Stimulated activated CD8-positive, alpha-beta memory T cell treated with anti-CD3 and anti-CD28 coated beads, Interleukin-12 subunit alpha, Interleukin-12 subunit beta, amount 100 ng/mL, for 1 hour (primary cell): Measurements from ENCODE around the gene BBS5.
"Not testable (repeated sequence)": the region's sequence is repeated elsewhere in the genome, so short reads cannot be mapped to it uniquely, and the experiment has no call there.

Experiments used
- DNase-seq: peaks from one replicate; pipeline ENCODE4 v3.0.0-alpha.2; 2020; ENCODE audit warnings: low read depth

BBS5 gene

GRCh38 chr2:169486487-169486886 lies 7.2 kb downstream of the BBS5 start:
- DNase-seq: no peak

GRCh38 chr2:169490834-169491233 lies 11.5 kb downstream of the BBS5 start:
- no peak for DNase-seq

GRCh38 chr2:169491378-169491777 lies 12.1 kb downstream of the BBS5 start:
- DNase-seq: no peak

GRCh38 chr2:169493360-169493759 lies 14.1 kb downstream of the BBS5 start:
- DNase-seq: no peak

DNA sequence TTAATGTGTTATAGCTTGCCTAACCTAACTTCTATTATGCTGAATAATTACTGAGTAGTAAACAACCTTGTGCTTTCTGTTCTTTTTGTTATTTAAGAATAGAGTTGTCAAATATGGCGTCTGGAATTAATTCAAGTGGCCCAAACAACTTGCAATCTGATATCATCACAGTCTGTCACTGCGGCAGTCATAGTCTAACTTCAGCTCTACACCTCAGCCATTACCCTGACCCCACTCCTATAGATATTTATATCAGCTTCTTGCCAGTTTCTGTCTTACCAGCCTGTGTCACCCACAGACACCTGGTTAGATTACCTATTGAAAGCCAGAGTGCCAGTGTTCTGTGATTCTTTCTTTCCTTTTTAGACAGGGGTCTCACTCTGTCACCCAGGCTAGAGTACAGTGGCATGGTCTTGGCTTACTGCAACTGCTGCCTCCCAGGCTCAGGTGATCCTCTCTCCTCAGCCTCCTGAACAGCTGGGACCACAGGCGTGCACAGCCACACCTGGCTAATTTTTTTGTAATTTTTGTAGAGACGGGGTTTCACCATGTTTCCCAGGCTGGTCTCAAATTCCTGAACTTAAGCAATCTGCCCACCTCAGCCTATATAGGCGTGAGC lies 16.1 kb downstream of the BBS5 start:
- no peak for DNase-seq

DNA sequence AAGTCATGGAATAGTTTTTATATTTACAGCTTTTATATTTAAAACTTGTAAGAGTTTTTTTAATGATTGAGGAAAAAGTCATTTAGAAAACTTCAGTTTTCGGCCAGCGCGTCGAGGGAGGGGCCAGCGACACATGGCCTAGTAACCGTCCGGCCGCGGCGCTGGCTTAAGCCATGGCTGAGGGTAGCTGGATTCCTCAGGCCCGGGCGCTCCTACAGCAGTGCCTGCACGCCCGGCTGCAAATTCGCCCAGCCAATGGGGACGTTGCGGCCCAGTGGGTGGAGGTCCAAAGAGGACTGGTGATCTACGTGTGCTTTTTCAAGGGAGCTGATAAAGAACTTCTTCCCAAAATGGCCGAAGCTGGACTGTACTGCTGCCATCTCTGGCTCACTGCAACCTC lies 25.4 kb downstream of the BBS5 start:
- DNase-seq: no peak

GRCh38 chr2:169507698-169508097 lies 28.4 kb downstream of the BBS5 start:
- DNase-seq: no peak

DNA sequence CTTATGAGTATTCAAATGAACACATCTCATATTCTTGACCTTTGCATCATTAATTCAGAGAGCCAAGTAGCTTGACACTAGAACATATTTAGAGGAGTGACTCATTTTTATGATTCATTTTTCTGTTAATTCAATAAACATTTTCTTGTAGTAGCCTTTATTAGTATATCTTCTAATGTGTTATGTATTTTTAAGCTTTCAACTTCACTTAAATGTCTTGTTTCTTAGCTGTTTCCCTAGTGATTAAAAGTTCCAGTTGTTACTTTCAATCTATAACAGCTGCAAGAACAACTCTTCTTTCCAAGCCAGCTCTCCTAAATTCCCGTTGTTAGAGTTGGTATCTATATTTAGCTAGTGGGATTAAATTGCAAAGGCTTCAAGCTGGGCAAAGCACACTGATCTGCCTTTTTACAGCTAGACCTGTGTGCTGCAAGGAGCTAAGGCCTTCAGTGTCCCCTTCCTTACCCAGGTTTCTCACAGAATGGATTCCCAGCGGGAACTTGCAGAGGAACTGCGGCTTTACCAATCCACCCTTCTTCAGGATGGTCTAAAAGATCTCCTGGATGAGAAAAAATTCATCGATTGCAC lies 30.1 kb downstream of the BBS5 start, which contains the start of gene KLHL41:
Gene KLHL41, plus strand, starts transcription at position 405 of the 588 bp plus-strand sequence. Its CDS starts 77 bp downstream, at position 482.
- no peak for DNase-seq

DNA sequence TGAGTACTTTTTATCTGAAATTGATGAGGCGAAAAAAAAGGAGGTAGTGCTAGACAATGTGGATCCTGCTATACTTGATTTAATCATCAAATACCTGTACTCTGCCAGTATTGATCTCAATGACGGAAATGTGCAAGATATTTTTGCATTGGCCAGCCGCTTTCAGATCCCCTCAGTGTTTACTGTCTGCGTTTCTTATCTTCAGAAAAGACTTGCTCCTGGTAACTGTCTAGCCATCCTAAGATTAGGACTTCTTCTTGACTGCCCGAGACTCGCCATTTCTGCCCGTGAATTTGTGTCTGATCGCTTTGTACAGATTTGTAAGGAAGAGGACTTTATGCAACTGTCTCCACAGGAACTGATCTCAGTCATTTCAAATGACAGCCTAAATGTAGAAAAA lies 30.7 kb downstream of the BBS5 start:
- no peak for DNase-seq

DNA sequence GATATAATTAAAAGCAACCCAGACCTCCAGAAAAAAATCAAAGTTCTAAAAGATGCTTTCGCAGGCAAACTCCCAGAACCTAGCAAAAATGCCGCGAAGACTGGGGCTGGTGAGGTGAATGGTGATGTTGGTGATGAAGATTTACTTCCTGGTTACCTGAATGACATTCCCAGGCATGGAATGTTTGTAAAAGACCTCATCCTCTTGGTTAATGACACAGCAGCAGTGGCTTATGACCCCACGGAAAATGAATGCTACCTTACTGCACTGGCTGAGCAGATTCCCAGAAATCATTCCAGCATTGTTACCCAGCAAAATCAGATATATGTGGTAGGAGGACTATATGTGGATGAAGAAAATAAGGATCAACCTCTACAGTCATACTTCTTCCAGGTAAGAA lies 31.2 kb downstream of the BBS5 start:
- no peak for DNase-seq

DNA sequence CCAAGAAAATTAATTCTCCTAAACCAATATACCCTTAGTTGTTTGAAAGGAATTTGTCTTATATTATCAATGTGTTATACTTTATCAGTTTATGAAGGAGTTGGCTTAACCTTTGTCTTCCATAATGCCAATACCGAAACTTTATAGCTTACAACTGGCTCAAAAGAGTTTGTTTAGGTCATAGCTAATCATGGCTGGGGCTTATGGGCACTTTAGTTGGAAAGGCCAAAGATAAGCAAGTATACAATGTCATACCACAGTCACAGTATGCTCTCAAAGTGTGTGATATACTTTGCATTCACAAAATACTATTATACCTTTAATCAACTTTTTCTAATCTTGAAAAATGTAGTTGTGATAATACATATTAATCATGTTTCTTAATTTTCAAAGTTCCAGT lies 32.5 kb downstream of the BBS5 start:
- no peak for DNase-seq

GRCh38 chr2:169512525-169512924 lies 33.2 kb downstream of the BBS5 start:
- no peak for DNase-seq

DNA sequence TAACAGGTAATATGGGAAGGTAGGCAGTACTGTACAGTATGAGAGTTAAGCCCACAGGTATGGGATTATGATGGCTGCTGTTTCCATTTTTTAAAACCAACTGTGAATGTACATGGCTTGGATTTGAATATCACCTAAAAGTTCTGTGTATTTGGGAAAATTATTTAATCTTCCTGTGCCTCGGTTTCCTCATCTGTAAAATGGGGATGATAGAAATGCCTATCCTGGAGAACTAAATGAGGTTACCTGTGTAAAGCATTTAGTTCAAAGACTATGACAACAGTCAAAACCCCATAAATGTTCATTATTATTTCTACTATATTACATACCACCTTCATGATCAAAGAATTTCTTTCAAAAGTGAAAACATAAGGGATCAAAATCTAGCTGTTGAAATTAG lies 33.8 kb downstream of the BBS5 start:
- DNase-seq: no peak

GRCh38 chr2:169513926-169514325 lies 34.6 kb downstream of the BBS5 start:
- DNase-seq: no peak

DNA sequence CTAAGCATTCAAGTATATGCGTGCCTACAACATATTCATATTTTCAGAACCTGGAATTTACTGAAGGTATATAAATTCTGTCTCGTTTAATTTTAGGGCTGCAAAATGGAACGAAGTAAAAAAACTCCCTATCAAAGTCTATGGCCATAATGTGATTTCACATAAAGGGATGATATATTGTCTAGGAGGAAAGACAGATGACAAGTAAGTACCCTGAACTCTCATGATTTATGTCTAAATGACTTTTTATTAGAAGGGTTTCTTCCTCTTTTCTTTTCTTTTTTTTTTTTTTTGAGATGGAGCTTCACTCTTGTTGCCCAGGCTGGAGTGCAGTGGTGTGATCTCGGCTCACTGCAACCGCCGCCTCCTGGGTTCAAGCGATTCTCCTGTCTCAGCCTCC lies 35.5 kb downstream of the BBS5 start:
- not testable (repeated sequence) for DNase-seq

GRCh38 chr2:169516488-169516995 lies 37.2 kb downstream of the BBS5 start:
- DNase-seq: not testable (repeated sequence)

DNA sequence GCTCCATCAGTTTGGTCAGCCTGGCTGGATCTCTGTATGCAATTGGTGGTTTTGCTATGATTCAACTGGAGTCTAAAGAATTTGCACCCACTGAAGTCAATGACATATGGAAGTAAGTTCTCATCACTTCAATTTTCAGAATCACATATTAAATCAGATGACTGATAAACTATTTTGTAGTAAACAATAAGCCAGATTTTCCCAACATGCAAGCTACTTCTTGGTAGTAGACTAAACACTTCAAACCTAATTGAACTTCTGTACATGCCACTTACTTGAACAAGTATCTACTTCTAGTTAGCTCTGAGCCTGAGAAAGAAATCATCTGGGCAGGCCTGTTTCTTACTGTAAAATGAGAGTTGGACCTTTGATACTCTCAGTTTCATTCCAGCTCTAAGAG lies 41.6 kb downstream of the BBS5 start:
- no peak for DNase-seq

- no peak for DNase-seq
These were observed 44.4 kb downstream of the BBS5 start for GRCh38 chr2:169523681-169524080.

DNA sequence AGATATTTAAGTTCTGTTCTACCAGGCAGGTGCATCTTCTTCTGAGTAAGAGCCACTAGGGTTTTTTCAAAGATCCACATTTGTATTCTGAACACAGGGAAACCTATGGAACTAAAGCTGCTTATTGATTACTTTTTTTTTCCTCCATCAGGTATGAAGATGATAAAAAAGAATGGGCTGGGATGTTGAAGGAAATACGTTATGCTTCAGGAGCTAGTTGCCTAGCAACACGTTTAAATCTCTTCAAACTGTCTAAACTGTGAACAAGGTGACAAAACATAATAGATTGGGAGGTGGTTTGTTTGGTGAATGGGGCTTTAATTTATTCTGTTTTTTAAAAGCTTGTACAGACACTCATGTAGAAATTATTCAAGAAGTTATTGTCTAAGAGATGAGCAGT lies 46.1 kb downstream of the BBS5 start:
- no peak for DNase-seq

- no peak for DNase-seq
These were observed 47.2 kb downstream of the BBS5 start for GRCh38 chr2:169526451-169526850.

GRCh38 chr2:169528271-169528701 lies 49.0 kb downstream of the BBS5 start:
- peak; percentile 60 for DNase-seq

- DNase-seq: not testable (repeated sequence)
These were observed 60.2 kb downstream of the BBS5 start for GRCh38 chr2:169539460-169539859.

GRCh38 chr2:169540146-169540545 lies 60.9 kb downstream of the BBS5 start:
- DNase-seq: no peak

- no peak for DNase-seq
These were observed 63.1 kb downstream of the BBS5 start for GRCh38 chr2:169542433-169542832.
